SK-N-SH treated with all-trans-retinoic acid at 6 μM for 48 hours (cell line): Measurements from ENCODE around the gene SMYD3.

ENCODE experiments used
- GLIS3 ChIP-seq: fragments of 250-450 bp; sonication (Bioruptor Pico); IDR thresholded peaks from 2 replicates; pipeline ENCODE4 v1.5.0; 2020; ENCODE audit warnings: mild to moderate bottlenecking, moderate library complexity
- ISL1 ChIP-seq: fragments of 250-450 bp; sonication (Bioruptor Pico); IDR thresholded peaks from 2 replicates; pipeline ENCODE4 v2.1.2; 2022; ENCODE audit warnings: mild to moderate bottlenecking, moderate library complexity
- PATZ1 ChIP-seq: fragments of 250-450 bp; sonication (Bioruptor Pico); IDR thresholded peaks from 2 replicates; pipeline ENCODE4 v1.8.0; 2020; ENCODE audit warnings: mild to moderate bottlenecking, moderate library complexity, borderline replicate concordance
- ZNF70 ChIP-seq: fragments of 450-650 bp; formaldehyde crosslinking; IDR thresholded peaks from 2 replicates; pipeline ENCODE4 v1.5.0; 2020; ENCODE audit warnings: mild to moderate bottlenecking, moderate library complexity
- ZNF8 ChIP-seq: fragments of 450-650 bp; formaldehyde crosslinking; IDR thresholded peaks from 2 replicates; pipeline ENCODE4 v1.5.0; 2020; ENCODE audit warnings: mild to moderate bottlenecking, moderate library complexity

GRCh38 chr1:246106342-246106763 is 400.7 kb downstream of the SMYD3 start:
- no peak for TF ChIP-seq GLIS3 (CRISPR knock-in tag)
- TF ChIP-seq ZNF70, result no peak
- TF ChIP-seq ZNF8, result no peak
- TF ChIP-seq PATZ1 (CRISPR knock-in tag), result no peak
- no peak for TF ChIP-seq ISL1
